HepG2 (cell line): ENCODE measurements around the gene NFATC4. TPM values are rescaled to one million over a fixed set of nuclear protein-coding genes. Genes with fewer than 3 reads are reported as not detected.

ENCODE experiments used
- ATAC-seq: fragments of 200-7000 bp; cut with Tn5 transposase; 3 replicates; pipeline ENCODE4 v1.9.1; 2020; ENCODE audit warnings: mild to moderate bottlenecking, moderate library complexity
- BruUV-seq: library from RNA; stranded (reverse); fragments of 400-500 nt; replicated peaks from 2 replicates; lab custom pipeline; 2021; lab: Mats Ljungman, UMichigan
- CTCF ChIA-PET: fragments of 300-600 bp; formaldehyde crosslinking; extraction: SDS; loops from one replicate; lab custom pipeline; 2021; ENCODE audit warnings: low total read pairs, inconsistent platforms, low intra/inter-chr PET ratio; lab: Yijun Ruan, JAX
- POLR2A ChIA-PET: fragments of 350-600 bp; sonication (Branson Sonifier 250); formaldehyde crosslinking; loops from one replicate; lab custom pipeline; 2020; ENCODE audit warnings: antibody characterized with exemption, inconsistent platforms; lab: Yijun Ruan, JAX
- DNase-seq: peaks from one replicate; pipeline ENCODE4 v3.0.0-alpha.2; 2015; ENCODE audit warnings: low spot score
- FAIRE-seq: peaks from 3 replicates; lab custom pipeline; 2011; peaks lifted over from hg19 to GRCh38; lab: Jason Lieb, UNC
- H2AFZ ChIP-seq: one replicate; pipeline ENCODE4 v1.6.1; 2011; ENCODE audit warnings: low read length, inconsistent platforms
- H3K27ac ChIP-seq: fragments of 300-600 bp; 3 replicates; pipeline ENCODE4 v1.8.0; 2011; ENCODE audit warnings: mixed run types, mild to moderate bottlenecking, mixed read lengths, low read length, inconsistent platforms; ENCODE audit not compliant: insufficient read depth; ENCODE audit errors: extremely low read length
- H3K27me3 ChIP-seq, 2 experiments: fragments of 200-600 bp in 1 of 2; 2 replicates in 1 of 2; 3 replicates in 1 of 2; pipeline versions ENCODE4 v1.6.0 to v1.8.0; 2011; ENCODE audit warnings: low read length in 2 of 2, mild to moderate bottlenecking in 2 of 2, moderate library complexity in 2 of 2, inconsistent platforms in 1 of 2; ENCODE audit not compliant: insufficient read depth in 2 of 2, control insufficient read depth in 1 of 2
- H3K36me3 ChIP-seq, 2 experiments: fragments of 200-600 bp in 1 of 2; replicated peaks in 1 of 2; 2 replicates in 1 of 2; 3 replicates in 1 of 2; pipeline versions ENCODE4 v1.5.1 to v1.8.0; 2011; ENCODE audit warnings: low read length in 2 of 2, inconsistent platforms in 1 of 2; ENCODE audit not compliant: insufficient read depth in 2 of 2, control insufficient read depth in 1 of 2
- H3K4me1 ChIP-seq: 2 replicates; pipeline ENCODE4 v1.5.1; 2012; ENCODE audit warnings: low read length, inconsistent platforms; ENCODE audit not compliant: insufficient read depth
- H3K4me2 ChIP-seq: 2 replicates; pipeline ENCODE4 v1.6.0; 2011; ENCODE audit warnings: low read depth, low read length, inconsistent platforms
- H3K4me3 ChIP-seq, 3 experiments: fragments of 200-600 bp in 1 of 3; sonication (generic), shearing (Covaris generic) in 1 of 3; replicated peaks in 1 of 3; 2 replicates each; pipeline ENCODE4 v1.5.1; 2011 to 2016; ENCODE audit warnings: low read length in 3 of 3, inconsistent platforms in 2 of 3, low read depth in 2 of 3, mild to moderate bottlenecking in 2 of 3, control low read depth in 1 of 3, mixed read lengths in 1 of 3; ENCODE audit not compliant: insufficient read depth in 1 of 3
- H3K79me2 ChIP-seq: one replicate; pipeline ENCODE4 v1.6.1; 2011; ENCODE audit warnings: low read length, inconsistent platforms; ENCODE audit not compliant: insufficient read depth
- H3K9ac ChIP-seq: 2 replicates; pipeline ENCODE4 v1.6.0; 2011; ENCODE audit warnings: mild to moderate bottlenecking, low read depth, low read length, inconsistent platforms; ENCODE audit not compliant: insufficient read depth
- H3K9me3 ChIP-seq: 2 replicates; pipeline ENCODE4 v1.5.1; 2012; ENCODE audit warnings: mild to moderate bottlenecking, low read length
- H4K20me1 ChIP-seq: 2 replicates; pipeline ENCODE4 v1.6.0; 2011; ENCODE audit warnings: inconsistent platforms, mild to moderate bottlenecking, low read length, moderate library complexity; ENCODE audit not compliant: insufficient read depth
- CBFB ChIP-seq: sonication (generic); formaldehyde crosslinking; IDR thresholded peaks from 2 replicates; pipeline ENCODE4 v1.4.0; 2020; ENCODE audit warnings: missing genetic modification reagents
- MAFG ChIP-seq: sonication (generic); formaldehyde crosslinking; IDR thresholded peaks from 2 replicates; pipeline ENCODE4 v1.5.1; 2020; ENCODE audit warnings: mild to moderate bottlenecking, missing genetic modification reagents
- NBN ChIP-seq: fragments of 450-650 bp; conservative IDR thresholded peaks from 2 replicates; pipeline ENCODE4 v1.6.1; 2017
- NFKBIZ ChIP-seq: IDR thresholded peaks from 2 replicates; pipeline ENCODE4 v1.6.1; 2018; ENCODE audit warnings: missing genetic modification reagents, missing compliant biosample characterization
- NR2F6 ChIP-seq, 2 experiments: IDR thresholded peaks; 2 replicates each; pipeline ENCODE4 v1.6.1; 2016; ENCODE audit warnings: antibody characterized with exemption in 1 of 2, mild to moderate bottlenecking in 1 of 2
- SRF ChIP-seq: IDR thresholded peaks from 2 replicates; pipeline ENCODE4 v1.6.1; 2011; ENCODE audit warnings: mild to moderate bottlenecking, low read depth, low read length, moderate library complexity
- ZNF207 ChIP-seq: fragments of 450-650 bp; IDR thresholded peaks from 2 replicates; pipeline ENCODE4 v1.6.1; 2016; ENCODE audit warnings: antibody characterized with exemption, borderline replicate concordance
- ZNF343 ChIP-seq: sonication (generic); formaldehyde crosslinking; IDR thresholded peaks from 2 replicates; pipeline ENCODE4 v1.4.0; 2020; ENCODE audit warnings: mild to moderate bottlenecking, missing genetic modification reagents
- ZNF572 ChIP-seq: sonication (generic); formaldehyde crosslinking; IDR thresholded peaks from 2 replicates; pipeline ENCODE4 v1.5.1; 2020; ENCODE audit warnings: mild to moderate bottlenecking, missing genetic modification reagents
- ZNF709 ChIP-seq: sonication (generic); formaldehyde crosslinking; IDR thresholded peaks from 2 replicates; pipeline ENCODE4 v1.5.0; 2020; ENCODE audit warnings: mild to moderate bottlenecking, missing genetic modification reagents
- WGBS: methylation state at CpG from one replicate; pipeline ENCODE4 v1.1.6; 2017; ENCODE audit warnings: low lambda C conversion rate; 5-methylcytosine and 5-hydroxymethylcytosine counted together
- in situ Hi-C: cut with HindIII; loops from 2 replicates; pipeline ENCODE4 v1.10.0; 2017; ENCODE audit warnings: low pct_unique_long_range_greater_than_20kb; ENCODE audit not compliant: extremely low pct_ligation_motif_present
- intact Hi-C: fragments of 100-400 bp; cut with micrococcal nuclease; formaldehyde crosslinking; loops from one replicate; pipeline ENCODE4 v1.10.0; 2022; ENCODE audit not compliant: unreplicated experiment
- polyA plus RNA-seq, 8 experiments: library from polyadenylated mRNA; depleted of rRNA in 3 of 8; stranded (reverse) in 7 of 8; unstranded in 1 of 8; fragments of >200 nt; fragmentation: Illumina TruSeq in 4 of 8; extraction: Trizol in 4 of 8; gene quantifications; 2 replicates each; pipeline versions ENCODE4 v1.2.1 to v1.2.3, GENCODE V29; 2011 to 2016; ENCODE audit warnings: low read depth in 4 of 8, missing spikeins in 1 of 8, mixed read lengths in 1 of 8; ENCODE audit not compliant: insufficient read depth in 1 of 8
- total RNA-seq, 5 experiments: library from RNA; depleted of rRNA; stranded (reverse); fragments of >200 nt; fragmentation: Illumina TruSeq; extraction: Trizol; gene quantifications; 2 replicates each; pipeline ENCODE4 v1.2.3, GENCODE V29; 2016; ENCODE audit warnings: low read depth in 1 of 5
- TF ChIP-seq, protein P1 (sequence below): sonication (generic); formaldehyde crosslinking; IDR thresholded peaks from 2 replicates; pipeline ENCODE4 v1.4.0; 2020; ENCODE audit warnings: mild to moderate bottlenecking, low read depth, missing genetic modification reagents
- TF ChIP-seq, protein P2 (sequence below): IDR thresholded peaks from 2 replicates; pipeline ENCODE4 v1.6.1; 2016; ENCODE audit warnings: low read depth, borderline replicate concordance
- TF ChIP-seq, protein P3 (sequence below): IDR thresholded peaks from 2 replicates; pipeline ENCODE4 v1.6.1; 2016; ENCODE audit warnings: low read depth
- TF ChIP-seq, protein P4 (sequence below): sonication (generic); formaldehyde crosslinking; IDR thresholded peaks from 2 replicates; pipeline ENCODE4 v1.4.0; 2020; ENCODE audit warnings: missing genetic modification reagents
- TF ChIP-seq, protein P5 (sequence below): sonication (generic); formaldehyde crosslinking; IDR thresholded peaks from 2 replicates; pipeline ENCODE4 v1.5.0; 2020; ENCODE audit warnings: missing genetic modification reagents, mild to moderate bottlenecking, borderline replicate concordance
- TF ChIP-seq, protein P6 (sequence below): sonication (generic); formaldehyde crosslinking; IDR thresholded peaks from 2 replicates; pipeline ENCODE4 v1.4.0; 2020; ENCODE audit warnings: missing genetic modification reagents, borderline replicate concordance

NFATC4 gene
- total and polyA plus RNA-seq, 2 of the 13 experiments (the other 11 are each of a cell fraction or from before 2014, with no cell fraction given), result 0.04 to 0.15 TPM

DNA sequence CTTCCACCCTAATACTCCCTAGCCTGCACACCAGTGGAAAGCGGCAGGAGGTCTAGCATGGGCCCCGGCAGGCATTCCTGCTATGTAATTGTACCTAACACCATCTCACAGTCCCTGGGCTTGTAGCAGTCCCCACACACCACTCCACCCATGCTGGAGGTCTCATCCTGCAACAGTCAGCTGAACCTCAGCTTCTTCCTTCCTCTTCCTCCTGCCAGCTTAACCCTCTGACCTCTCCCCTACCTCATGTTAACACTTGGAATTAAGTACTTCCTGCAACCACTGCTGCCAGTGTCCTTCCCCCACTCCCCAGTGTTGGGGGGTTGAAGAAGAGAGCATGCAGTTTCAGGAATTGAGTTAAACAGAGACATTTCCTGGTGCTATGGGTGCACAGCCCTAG lies 40.7 kb upstream of the NFATC4 start:
- no peak for FAIRE-seq
- 60% methylated on average over 2 of the region's 2 CpGs for WGBS
- H4K20me1 ChIP-seq, result no peaks in the 10 kb centered on the region
- in situ Hi-C loops (no loop called here), intact Hi-C loops (no loop called here)
- no peak overlapping the region for H3K4me3 ChIP-seq
- H3K4me1 ChIP-seq, result peaks cover 17% of the 10 kb centered on the region
- H3K79me2 ChIP-seq, result no peaks in the 10 kb centered on the region
- BruUV-seq, result no TSS peak
- H3K4me2 ChIP-seq, result no peak overlapping the region
- ChIA-PET CTCF (interaction anchor here (10.2 kb wide), 1 partner anchor 107 kb away, joined by 235 read pairs; the partner anchor contains the start of genes CBLN3 and KHNYN), POLR2A (interaction anchor here (0.9 to 3.1 kb wide), 4 partner anchors 19 to 110 kb away, joined by 3 to 14 read pairs (median 8); partner anchors contain the start of genes CBLN3, CIDEB, KHNYN and TINF2)
- H3K27ac ChIP-seq, result no peak overlapping the region
- H2AFZ ChIP-seq, result no peak overlapping the region
- no peak overlapping the region for H3K9ac ChIP-seq
- H3K9me3 ChIP-seq, result no peaks in the 10 kb centered on the region
- no peak for ATAC-seq
- DNase-seq, result no peak
- peaks cover 27 to 81% of the 10 kb centered on the region in 2 experiments for H3K27me3 ChIP-seq
- H3K36me3 ChIP-seq, result no peaks in the 10 kb centered on the region
- TF ChIP-seq CBFB (CRISPR knock-in tag), result no peak
- no peak for TF ChIP-seq ZNF207
- TF ChIP-seq, protein P1, sequence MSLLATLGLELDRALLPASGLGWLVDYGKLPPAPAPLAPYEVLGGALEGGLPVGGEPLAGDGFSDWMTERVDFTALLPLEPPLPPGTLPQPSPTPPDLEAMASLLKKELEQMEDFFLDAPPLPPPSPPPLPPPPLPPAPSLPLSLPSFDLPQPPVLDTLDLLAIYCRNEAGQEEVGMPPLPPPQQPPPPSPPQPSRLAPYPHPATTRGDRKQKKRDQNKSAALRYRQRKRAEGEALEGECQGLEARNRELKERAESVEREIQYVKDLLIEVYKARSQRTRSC (CRISPR knock-in tag), result no peak
- TF ChIP-seq, protein P2, sequence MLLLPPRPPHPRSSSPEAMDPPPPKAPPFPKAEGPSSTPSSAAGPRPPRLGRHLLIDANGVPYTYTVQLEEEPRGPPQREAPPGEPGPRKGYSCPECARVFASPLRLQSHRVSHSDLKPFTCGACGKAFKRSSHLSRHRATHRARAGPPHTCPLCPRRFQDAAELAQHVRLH, result no peak
- no peak for TF ChIP-seq ZNF343 (CRISPR knock-in tag)
- no peak for TF ChIP-seq ZNF709 (CRISPR knock-in tag)
- TF ChIP-seq NFKBIZ (CRISPR knock-in tag), result no peak
- TF ChIP-seq, protein P3, sequence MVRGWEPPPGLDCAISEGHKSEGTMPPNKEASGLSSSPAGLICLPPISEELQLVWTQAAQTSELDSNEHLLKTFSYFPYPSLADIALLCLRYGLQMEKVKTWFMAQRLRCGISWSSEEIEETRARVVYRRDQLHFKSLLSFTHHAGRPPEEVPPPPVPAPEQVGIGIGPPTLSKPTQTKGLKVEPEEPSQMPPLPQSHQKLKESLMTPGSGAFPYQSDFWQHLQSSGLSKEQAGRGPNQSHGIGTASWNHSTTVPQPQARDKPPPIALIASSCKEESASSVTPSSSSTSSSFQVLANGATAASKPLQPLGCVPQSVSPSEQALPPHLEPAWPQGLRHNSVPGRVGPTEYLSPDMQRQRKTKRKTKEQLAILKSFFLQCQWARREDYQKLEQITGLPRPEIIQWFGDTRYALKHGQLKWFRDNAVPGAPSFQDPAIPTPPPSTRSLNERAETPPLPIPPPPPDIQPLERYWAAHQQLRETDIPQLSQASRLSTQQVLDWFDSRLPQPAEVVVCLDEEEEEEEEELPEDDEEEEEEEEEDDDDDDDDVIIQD, result no peak
- TF ChIP-seq NBN, result no peak
- TF ChIP-seq, protein P4, sequence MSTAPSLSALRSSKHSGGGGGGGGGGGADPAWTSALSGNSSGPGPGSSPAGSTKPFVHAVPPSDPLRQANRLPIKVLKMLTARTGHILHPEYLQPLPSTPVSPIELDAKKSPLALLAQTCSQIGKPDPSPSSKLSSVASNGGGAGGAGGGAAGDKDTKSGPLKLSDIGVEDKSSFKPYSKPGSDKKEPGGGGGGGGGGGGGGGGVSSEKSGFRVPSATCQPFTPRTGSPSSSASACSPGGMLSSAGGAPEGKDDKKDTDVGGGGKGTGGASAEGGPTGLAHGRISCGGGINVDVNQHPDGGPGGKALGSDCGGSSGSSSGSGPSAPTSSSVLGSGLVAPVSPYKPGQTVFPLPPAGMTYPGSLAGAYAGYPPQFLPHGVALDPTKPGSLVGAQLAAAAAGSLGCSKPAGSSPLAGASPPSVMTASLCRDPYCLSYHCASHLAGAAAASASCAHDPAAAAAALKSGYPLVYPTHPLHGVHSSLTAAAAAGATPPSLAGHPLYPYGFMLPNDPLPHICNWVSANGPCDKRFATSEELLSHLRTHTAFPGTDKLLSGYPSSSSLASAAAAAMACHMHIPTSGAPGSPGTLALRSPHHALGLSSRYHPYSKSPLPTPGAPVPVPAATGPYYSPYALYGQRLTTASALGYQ, result no peak
- no peak for TF ChIP-seq SRF
- TF ChIP-seq NR2F6 (IDR thresholded peaks at IDR 0.05), result no peak
- TF ChIP-seq NR2F6 (CRISPR knock-in tag; IDR thresholded peaks at IDR 0.05), result no peak
- TF ChIP-seq, protein P5, sequence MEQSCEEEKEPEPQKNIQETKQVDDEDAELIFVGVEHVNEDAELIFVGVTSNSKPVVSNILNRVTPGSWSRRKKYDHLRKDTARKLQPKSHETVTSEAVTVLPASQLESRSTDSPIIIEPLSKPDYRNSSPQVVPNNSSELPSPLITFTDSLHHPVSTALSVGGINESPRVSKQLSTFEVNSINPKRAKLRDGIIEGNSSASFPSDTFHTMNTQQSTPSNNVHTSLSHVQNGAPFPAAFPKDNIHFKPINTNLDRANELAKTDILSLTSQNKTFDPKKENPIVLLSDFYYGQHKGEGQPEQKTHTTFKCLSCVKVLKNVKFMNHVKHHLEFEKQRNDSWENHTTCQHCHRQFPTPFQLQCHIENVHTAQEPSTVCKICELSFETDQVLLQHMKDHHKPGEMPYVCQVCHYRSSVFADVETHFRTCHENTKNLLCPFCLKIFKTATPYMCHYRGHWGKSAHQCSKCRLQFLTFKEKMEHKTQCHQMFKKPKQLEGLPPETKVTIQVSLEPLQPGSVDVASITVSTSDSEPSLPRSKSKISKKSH (CRISPR knock-in tag), result 0 out of 2 replicates have a peak, but pooled peaks have one; percentile 32
- TF ChIP-seq ZNF572 (CRISPR knock-in tag), result no peak
- peak; percentile 42; the same call in 1 of the 2 replicates for TF ChIP-seq MAFG (CRISPR knock-in tag)
- TF ChIP-seq, protein P6, sequence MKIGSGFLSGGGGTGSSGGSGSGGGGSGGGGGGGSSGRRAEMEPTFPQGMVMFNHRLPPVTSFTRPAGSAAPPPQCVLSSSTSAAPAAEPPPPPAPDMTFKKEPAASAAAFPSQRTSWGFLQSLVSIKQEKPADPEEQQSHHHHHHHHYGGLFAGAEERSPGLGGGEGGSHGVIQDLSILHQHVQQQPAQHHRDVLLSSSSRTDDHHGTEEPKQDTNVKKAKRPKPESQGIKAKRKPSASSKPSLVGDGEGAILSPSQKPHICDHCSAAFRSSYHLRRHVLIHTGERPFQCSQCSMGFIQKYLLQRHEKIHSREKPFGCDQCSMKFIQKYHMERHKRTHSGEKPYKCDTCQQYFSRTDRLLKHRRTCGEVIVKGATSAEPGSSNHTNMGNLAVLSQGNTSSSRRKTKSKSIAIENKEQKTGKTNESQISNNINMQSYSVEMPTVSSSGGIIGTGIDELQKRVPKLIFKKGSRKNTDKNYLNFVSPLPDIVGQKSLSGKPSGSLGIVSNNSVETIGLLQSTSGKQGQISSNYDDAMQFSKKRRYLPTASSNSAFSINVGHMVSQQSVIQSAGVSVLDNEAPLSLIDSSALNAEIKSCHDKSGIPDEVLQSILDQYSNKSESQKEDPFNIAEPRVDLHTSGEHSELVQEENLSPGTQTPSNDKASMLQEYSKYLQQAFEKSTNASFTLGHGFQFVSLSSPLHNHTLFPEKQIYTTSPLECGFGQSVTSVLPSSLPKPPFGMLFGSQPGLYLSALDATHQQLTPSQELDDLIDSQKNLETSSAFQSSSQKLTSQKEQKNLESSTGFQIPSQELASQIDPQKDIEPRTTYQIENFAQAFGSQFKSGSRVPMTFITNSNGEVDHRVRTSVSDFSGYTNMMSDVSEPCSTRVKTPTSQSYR (CRISPR knock-in tag), result no peak
